H1 (cell line): ENCODE measurements around the gene PACSIN1. TPM values are rescaled to one million over a fixed set of nuclear protein-coding genes. Genes with fewer than 3 reads are reported as not detected.

Source experiments
- CHD1 ChIP-seq: IDR thresholded peaks from 2 replicates; pipeline ENCODE4 v1.6.1; 2012; ENCODE audit warnings: low read depth, low read length, improper control_type of control experiment
- polyA plus RNA-seq, 7 experiments: library from polyadenylated mRNA; depleted of rRNA in 3 of 7; stranded (reverse) in 5 of 7; unstranded in 2 of 7; fragments of >200 nt in 5 of 7; fragments of 200-250 nt in 2 of 7; gene quantifications; 1 replicate in 5 of 7; 2 replicates in 1 of 7; 4 replicates in 1 of 7; pipeline versions ENCODE4 v1.2.1 to v1.2.3, GENCODE V29; 2011 to 2013; ENCODE audit warnings: missing spikeins in 2 of 7, mixed read lengths in 2 of 7
- total RNA-seq: library from RNA; stranded (reverse); fragmentation: NEBNext Ultra II Directional; extraction: Animal tissue kit (Norgen Biotek cat#: 25700); gene quantifications from 2 replicates; pipeline ENCODE4 v1.2.1, GENCODE V29; 2021
- TF ChIP-seq, protein P1 (sequence below): IDR thresholded peaks from 2 replicates; pipeline ENCODE4 v1.6.1; 2012; ENCODE audit warnings: inconsistent platforms

Gene PACSIN1
- total and polyA plus RNA-seq, 2 of the 8 experiments (the other 6 are each of a cell fraction or from before 2014, with no cell fraction given) = 5.9 to 11.1 TPM

- TF ChIP-seq, protein P1, sequence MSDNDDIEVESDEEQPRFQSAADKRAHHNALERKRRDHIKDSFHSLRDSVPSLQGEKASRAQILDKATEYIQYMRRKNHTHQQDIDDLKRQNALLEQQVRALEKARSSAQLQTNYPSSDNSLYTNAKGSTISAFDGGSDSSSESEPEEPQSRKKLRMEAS = no peak
- no peak for TF ChIP-seq CHD1
These were observed 107.8 kb downstream of the PACSIN1 start (continued) for GRCh38 chr6:34573567-34574183.
